HG03159 (cell line): ENCODE data around the gene STAMBP.

ENCODE experiments used
- ATAC-seq: cut with Tn5 transposase; IDR thresholded peaks from one replicate; pipeline ENCODE4 v1.9.1; 2021; ENCODE audit warnings: mild to moderate bottlenecking, moderate library complexity; ENCODE audit not compliant: unreplicated experiment

Gene STAMBP

DNA sequence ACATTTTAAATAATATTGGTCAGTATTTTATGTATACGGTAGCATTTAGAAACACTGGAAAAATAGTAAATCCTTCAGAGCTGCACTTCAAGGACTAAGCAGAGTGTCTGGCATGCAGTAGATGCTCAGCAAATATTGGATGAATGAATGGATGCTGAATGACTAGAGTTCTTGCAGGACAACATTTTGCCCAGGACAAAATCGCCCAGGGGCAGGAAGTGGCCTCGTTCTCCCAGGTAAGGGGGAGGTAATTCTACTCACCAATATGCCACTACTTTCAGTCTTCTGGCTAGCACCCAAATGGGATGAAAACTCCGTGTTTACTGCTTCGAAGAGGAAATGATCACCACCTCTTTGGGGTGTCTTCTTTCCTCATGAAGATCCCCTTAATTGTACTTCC is 93.9 kb downstream of the STAMBP start:
- ATAC-seq: no peak
